C4-2B (cell line): ENCODE data around the gene DNER.

Experiments
- CTCF ChIP-seq: fragments of 450-650 bp; conservative IDR thresholded peaks from 2 replicates; pipeline ENCODE4 v1.5.1; 2017; ENCODE audit warnings: mild to moderate bottlenecking
- ZFX ChIP-seq: fragments of 450-650 bp; IDR thresholded peaks from 2 replicates; pipeline ENCODE4 v1.6.1; 2017

GRCh38 chr2:229350117-229350805, 364.1 kb downstream of the DNER start:
- TF ChIP-seq CTCF (no peak), ZFX (no peak)
